ENCODE measurements around the gene CNTN2. TPM values are rescaled to one million over a fixed set of nuclear protein-coding genes. Genes with fewer than 3 reads are reported as not detected.
A peak's percentile ranks its signal among the peaks of the same experiment; 100 is the strongest.

The CNTN2 gene
- total RNA-seq = 0.58 TPM
- long read RNA-seq = 0 reads

- Histone ChIP-seq H3K4me3 (peak within 1 kb of the TSS; percentile 33), H3K27me3 (ENCODE audit: low read depth) (peaks cover 82% of the 10 kb centered on the region), H3K27ac (replicated peaks) (no peak within 1 kb of the TSS), H3K36me3 (no peaks in the 10 kb centered on the region), H3K4me1 (peaks cover 9% of the 10 kb centered on the region), H3K9me3 (replicated peaks) (no peaks in the 10 kb centered on the region)
- no peak for DNase-seq
- TF ChIP-seq CTCF (IDR thresholded peaks at IDR 0.05; ENCODE audit: borderline replicate concordance) = no peak
- intact Hi-C loops (cut with micrococcal nuclease) = no loop called here
These were observed at the start of gene CNTN2 for GRCh38 chr1:205042911-205043806. TSS of gene CNTN2 (plus strand) at chr1:205043212. CDS start at chr1:205053186, 9,974 bp downstream.

- Histone ChIP-seq H3K4me1 (peaks cover 26% of the 10 kb centered on the region), H3K4me3 (no peak overlapping the region), H3K27ac (replicated peaks) (peak overlapping the region; percentile 41), H3K27me3 (ENCODE audit: low read depth) (peaks cover 41% of the 10 kb centered on the region), H3K9me3 (replicated peaks) (no peaks in the 10 kb centered on the region), H3K36me3 (no peaks in the 10 kb centered on the region)
- intact Hi-C loops (cut with micrococcal nuclease) = no loop called here
- DNase-seq = no peak
- no peak for TF ChIP-seq CTCF (IDR thresholded peaks at IDR 0.05; ENCODE audit: borderline replicate concordance)
These were observed 48.7 kb upstream of the CNTN2 start for GRCh38 chr1:204994086-204994862.

GRCh38 chr1:204996981-204997380 is 46.0 kb upstream of the CNTN2 start:
- DNase-seq = no peak
- H3K9me3 ChIP-seq (replicated peaks) = no peaks in the 10 kb centered on the region
- H3K4me1 ChIP-seq = peaks cover 26% of the 10 kb centered on the region
- no peak overlapping the region for H3K4me3 ChIP-seq
- peak overlapping the region; percentile 60 for H3K27ac ChIP-seq (replicated peaks)
- intact Hi-C loops (cut with micrococcal nuclease) = no loop called here
- H3K36me3 ChIP-seq = no peaks in the 10 kb centered on the region
- no peak for TF ChIP-seq CTCF (IDR thresholded peaks at IDR 0.05; ENCODE audit: borderline replicate concordance)
- H3K27me3 ChIP-seq (ENCODE audit: low read depth) = peaks cover 30% of the 10 kb centered on the region

GRCh38 chr1:204997591-204998355 is 45.2 kb upstream of the CNTN2 start:
- DNase-seq = no peak
- Histone ChIP-seq H3K27ac (replicated peaks) (peak overlapping the region; percentile 60), H3K4me1 (peaks cover 26% of the 10 kb centered on the region), H3K27me3 (ENCODE audit: low read depth) (peaks cover 33% of the 10 kb centered on the region), H3K9me3 (replicated peaks) (no peaks in the 10 kb centered on the region), H3K4me3 (no peak overlapping the region), H3K36me3 (no peaks in the 10 kb centered on the region)
- intact Hi-C loops (cut with micrococcal nuclease) = no loop called here
- TF ChIP-seq CTCF (IDR thresholded peaks at IDR 0.05; ENCODE audit: borderline replicate concordance) = no peak

GRCh38 chr1:205001162-205001561 is 41.9 kb upstream of the CNTN2 start:
- peaks cover 23% of the 10 kb centered on the region for H3K4me1 ChIP-seq
- DNase-seq = no peak
- no peak overlapping the region for H3K27ac ChIP-seq (replicated peaks)
- TF ChIP-seq CTCF (IDR thresholded peaks at IDR 0.05; ENCODE audit: borderline replicate concordance) = no peak
- intact Hi-C loops (cut with micrococcal nuclease) = no loop called here
- no peak overlapping the region for H3K4me3 ChIP-seq
- no peaks in the 10 kb centered on the region for H3K36me3 ChIP-seq
- H3K9me3 ChIP-seq (replicated peaks) = no peaks in the 10 kb centered on the region
- H3K27me3 ChIP-seq (ENCODE audit: low read depth) = peaks cover 49% of the 10 kb centered on the region
